Right renal pelvis (tissue), 4 donors: ENCODE data around the gene RNF26. TPM values are rescaled to one million over a fixed set of nuclear protein-coding genes. Genes with fewer than 3 reads are reported as not detected.

ENCODE experiments used
- DNase-seq, 4 donors: peaks; one replicate each; pipeline ENCODE4 v3.0.0-alpha.2; 2013; ENCODE audit warnings: low read depth in 4 of 4, low spot score in 3 of 4, missing footprints in 1 of 4
- polyA plus RNA-seq, 4 donors: library from polyadenylated mRNA; unstranded; fragments of 120-200 nt; gene quantifications; one replicate each; pipeline ENCODE4 v1.2.1, GENCODE V29; 2013; ENCODE audit not compliant: insufficient read length in 4 of 4

Gene RNF26
- polyA plus RNA-seq, 4 donors = 32.2 to 36.8 (median 32.9) TPM

DNA sequence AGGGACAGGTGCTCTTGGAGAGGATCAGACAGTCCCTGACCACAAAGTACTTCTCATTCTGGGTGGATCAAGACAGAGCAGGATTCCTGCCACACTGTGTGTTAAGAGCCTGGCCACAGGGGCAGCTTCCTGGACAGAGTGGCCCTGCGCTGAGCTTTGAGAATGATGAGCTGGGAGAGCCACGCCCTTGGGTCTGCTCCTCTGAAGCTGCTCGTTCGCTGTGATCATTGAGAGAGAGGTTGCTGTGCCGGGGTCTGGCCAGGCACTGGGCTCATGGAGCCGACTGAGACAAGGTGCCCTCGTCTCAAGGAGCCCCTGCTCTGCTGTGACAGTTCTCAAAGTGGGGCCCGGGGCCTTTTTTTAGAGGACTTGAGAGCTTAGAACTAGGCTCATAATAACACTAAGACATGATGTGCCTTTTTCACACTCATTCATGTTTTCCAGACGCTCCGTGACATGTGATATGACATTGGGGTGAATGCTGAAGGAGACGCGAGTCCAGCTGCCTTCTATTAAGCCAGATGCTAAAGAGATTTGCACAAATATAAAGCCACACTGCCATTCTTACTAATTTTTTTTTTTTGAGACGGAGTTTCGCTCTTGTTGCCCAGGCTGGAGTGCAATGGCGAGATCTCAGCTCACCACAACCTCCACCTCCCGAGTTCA is 13.7 kb downstream of the RNF26 start:
- no peak for DNase-seq

DNA sequence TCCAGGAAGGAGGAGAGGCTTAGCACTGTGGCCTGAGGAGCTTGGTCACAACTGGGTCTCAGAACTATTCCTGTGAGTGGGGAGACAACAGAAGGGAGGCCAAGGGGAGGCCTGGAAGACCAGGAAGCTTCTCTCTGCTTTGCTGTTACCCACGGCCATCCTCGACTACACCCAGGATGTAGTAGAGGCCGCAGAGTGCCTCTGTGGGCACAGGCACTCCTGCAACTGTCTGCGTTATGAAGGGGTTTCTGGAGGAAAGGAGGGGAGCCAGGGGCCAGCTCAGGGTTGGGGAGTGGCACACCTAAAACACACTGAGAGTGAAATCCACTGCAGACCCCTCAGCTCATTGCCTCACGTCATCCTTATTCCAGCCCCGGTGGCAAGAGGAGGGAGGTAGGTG is 16.0 kb downstream of the RNF26 start:
- no peak for DNase-seq

DNA sequence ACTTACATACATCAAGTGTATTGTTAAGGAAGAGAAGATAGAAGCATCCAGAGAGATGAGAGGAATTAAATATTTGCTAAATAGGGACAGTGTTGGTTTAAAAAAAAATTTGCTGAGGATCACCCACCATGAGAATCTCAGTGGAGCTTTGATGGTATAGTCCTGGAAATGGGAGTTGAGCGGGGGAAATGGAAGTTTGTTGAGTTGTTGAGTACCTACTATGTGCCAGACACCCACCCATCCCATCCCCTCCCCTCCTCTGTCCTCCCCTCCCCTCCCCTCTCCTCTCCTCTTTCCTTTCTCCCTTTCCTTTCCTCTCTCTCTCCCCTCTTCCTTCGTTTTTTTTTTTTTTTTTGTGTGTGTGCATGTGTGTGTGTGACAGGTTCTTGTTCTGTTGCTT is 16.9 kb downstream of the RNF26 start:
- no peak for DNase-seq

DNA sequence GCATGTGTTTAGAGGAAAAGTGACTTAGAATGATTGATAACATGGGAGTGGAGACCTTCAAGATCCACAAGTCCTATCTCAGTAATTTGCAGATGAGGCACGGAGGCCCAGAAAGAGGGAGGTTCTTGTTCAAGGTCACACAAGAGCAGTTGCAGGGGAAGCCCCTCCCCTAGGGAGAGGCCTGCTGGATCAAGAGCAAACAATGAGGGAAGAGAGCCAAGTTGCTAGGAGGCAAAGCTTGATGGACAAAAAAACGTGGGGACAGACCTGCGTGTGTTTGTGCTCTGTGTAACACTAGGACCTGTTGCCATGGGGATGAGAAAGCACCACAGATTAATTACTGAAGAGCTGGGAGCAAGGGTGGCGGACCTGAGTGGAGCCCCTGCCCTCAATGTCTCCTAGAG is 18.5 kb downstream of the RNF26 start:
- no peak for DNase-seq

DNA sequence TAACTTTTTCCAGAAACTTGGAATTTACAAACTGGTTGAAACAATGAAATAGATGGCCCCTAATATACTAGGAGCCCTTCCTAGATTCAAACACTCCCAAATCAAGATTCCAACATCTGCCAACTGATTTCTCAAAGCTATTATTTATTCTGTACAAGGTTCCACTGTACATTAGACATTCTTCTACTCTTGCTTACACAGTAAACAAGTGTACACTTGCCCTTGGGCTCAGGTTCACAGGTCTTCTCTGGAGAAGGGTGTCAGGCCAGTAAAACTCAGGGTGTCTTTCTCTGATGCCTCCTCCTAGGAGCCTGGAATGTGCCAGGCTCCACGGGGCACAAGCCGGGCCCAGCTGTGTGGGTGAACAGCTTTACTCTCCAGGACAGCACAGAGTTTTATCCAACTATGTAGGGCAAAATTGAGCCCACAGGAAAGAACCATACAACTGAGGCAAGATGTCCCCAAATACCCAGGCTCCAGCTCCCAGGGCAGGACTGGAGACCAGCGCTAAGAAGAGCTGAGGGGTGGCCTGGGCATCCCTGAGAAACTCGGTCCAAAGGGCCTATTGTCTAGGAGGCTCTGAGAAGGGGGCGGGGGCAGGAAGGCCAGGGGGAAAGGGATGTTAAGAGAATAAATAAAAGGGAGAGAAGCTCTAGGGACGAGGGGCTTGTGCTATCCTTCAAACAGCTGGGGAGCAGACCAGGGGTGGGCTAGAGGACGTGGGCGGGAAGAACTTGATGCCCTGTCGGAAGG is 20.9 kb downstream of the RNF26 start:
- no peak for DNase-seq

DNA sequence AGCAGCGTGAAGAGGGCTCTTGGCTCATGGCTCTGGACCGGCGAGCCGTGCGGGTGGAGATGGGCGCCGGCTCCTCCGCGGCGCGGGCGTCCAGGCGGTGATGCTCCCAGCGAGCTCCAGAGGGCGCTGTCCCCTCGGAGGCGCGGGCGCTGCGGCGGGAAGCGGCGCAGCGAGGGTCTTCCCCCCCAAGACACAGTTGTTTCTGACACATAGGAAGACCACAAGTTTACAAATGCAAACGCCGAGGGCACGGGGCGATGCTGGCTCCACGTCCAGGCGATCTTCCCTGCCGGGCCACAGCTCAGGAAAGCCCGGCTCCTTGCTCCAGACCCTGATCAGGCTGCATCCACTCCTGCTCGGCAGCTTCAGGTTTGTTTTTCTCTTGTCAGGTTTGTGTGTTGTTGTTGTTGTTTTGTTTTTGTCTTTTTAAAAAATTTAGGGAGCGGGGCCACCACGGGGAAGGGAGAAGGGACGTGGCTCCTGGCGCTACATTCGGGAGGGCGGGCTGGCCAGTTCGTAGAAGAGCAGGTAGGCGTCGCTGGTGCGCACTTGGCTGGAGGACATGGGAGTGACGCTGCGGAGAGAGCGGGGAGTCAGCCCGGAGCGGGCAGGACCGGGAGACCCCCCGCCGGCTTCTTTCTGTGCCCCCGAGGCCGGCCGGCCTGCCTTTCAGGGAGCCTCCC is 22.2 kb downstream of the RNF26 start:
- DNase-seq = peak in 1 of 4 donors; percentile 69

DNA sequence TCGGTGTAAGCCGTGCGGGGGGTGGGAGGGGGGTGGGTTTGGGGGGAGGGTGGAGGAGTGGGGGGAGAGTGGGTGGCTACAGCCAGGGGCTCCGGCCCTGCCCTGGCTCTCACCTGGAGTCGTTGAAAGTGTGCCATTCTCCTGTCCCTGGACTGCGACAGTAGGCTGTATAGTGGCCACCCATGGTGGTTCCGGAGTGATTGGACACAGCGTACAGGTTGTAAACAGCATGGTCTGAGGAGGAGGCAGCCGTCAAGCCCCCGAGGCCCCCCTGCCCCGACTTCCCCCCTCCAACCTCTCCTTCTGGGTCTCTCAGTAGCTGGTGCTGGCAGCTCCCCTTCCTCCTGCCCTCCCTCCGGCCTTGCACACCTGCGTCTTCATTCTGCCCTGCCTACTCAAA is 22.7 kb downstream of the RNF26 start:
- no peak for DNase-seq

DNA sequence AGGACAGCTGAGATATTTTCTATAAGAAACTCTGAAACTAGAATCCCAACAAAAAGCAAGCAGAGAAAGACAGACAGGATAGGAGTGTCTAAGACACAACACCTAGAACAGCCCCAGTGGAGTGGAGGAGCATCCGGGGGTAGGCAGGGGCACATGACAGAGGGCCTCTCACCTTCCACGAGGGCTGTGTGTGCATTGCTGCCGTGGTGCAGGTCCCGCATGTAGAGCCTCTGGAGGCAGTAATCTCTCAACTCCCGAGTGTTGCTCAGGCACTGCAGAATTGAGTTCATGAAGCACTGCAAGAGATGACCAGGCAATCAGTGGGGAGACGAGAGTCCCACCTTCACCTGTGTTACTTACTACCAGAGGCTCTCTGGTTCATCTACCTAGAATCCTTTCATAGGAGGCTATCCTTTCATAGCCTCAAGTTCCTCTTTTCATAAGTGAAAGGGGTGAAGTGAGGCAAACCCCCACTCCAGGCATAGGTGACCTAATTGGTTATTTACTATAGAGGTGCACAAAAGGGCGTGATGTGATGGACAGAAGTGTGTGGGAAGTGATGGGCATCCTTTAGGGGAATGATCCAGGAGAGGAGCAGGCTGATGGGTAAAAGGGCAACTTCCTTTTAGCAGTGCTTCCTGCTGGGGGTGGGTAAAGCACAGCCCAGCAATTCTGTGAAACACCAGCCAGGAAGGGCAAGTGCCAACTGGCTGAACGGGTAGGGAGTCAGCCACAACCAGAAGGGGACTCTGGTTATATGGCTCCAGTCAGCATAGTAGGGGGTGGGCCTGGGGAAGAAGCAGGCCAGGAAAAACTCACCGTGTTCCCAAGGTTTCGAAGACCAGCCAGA is 25.3 kb downstream of the RNF26 start:
- DNase-seq = no peak

DNA sequence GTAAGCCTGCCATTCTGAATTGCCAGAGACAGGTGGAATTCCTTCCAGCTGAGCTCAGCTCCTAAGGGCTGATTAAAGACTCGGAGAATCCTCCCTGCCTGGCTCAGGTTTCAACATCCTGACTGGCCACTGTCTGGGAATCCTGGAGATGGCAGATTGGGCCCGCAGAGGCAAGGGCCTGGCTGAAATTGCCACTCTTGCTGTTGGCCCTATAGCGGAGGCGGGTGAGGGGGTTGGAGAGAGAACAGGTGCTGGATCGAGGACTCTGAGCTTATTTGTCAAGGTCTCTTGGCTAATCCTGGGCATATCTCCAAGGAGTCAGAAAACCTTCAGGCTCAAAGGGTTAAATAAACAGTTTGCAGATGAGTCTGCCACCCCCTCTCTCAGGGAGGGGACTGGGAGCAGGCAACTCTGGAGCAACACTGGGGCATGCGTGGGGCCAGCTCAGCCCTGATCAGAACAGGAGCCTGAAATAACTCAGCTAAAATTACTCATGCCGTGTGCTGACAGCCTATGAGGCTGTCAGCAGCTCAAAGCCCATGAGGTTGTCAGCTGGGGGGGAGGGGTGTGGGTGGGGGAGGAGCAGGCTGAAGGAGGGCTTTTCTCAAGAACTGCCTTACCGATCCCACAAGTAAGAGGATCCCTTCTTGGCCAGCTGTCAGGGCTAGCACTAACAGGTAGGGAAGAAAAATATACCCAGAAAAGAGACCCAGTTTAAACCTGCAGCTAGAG is 26.9 kb downstream of the RNF26 start:
- peak in 1 of 4 donors; percentile 50 for DNase-seq

DNA sequence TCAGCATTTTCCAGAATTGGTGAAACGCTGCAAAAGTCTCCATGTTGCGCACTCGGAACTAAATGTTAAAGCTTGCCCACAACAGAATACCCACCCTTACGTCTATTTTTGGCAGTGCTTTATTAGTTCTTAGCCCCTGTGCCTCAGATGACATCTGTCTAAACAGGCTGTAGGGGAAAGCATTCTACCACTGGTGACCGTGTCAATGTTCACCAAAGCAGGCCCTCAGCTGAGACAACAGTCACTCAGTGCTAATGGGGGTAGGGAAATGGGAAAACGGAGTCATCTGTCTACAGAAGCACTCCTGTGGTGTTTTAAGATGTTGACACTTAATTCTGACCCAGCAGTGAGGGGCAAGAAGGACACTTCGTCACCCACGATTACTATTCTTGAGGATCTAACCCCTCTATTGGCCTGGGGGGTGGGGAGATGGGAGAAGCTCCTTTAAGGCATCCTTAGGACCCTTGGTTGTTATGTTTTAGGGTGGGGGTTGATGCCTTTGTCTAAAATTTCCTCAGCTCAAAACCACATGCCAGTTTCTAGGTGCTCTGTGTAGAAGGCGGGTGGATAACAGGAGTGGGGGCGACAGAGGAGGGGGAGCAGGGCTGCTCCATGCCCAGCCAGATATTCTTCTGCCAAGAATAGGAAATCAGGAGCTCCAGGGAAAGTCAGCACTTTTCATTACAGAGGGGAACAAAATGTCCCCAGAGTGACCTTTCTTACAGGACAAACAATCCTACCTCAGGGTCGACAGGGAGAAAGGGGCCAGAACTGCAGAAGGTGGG is 27.8 kb downstream of the RNF26 start:
- no peak for DNase-seq

DNA sequence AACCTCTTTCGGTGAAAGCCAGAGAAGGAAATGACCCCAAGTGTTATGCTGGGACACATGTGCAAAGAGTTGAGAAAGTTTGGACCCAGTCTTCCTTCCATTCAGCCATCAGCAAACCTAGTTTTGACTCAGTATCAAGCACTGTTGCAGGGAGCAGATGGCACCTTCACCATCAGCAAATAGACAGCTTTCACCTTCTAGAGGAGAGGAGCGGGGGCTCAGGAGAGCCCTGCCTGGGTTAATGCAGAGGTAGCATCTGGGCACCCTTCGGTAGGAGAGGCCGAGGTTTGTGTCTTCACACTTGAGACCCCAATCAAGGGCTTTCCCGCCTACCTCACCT is 28.4 kb downstream of the RNF26 start:
- no peak for DNase-seq

DNA sequence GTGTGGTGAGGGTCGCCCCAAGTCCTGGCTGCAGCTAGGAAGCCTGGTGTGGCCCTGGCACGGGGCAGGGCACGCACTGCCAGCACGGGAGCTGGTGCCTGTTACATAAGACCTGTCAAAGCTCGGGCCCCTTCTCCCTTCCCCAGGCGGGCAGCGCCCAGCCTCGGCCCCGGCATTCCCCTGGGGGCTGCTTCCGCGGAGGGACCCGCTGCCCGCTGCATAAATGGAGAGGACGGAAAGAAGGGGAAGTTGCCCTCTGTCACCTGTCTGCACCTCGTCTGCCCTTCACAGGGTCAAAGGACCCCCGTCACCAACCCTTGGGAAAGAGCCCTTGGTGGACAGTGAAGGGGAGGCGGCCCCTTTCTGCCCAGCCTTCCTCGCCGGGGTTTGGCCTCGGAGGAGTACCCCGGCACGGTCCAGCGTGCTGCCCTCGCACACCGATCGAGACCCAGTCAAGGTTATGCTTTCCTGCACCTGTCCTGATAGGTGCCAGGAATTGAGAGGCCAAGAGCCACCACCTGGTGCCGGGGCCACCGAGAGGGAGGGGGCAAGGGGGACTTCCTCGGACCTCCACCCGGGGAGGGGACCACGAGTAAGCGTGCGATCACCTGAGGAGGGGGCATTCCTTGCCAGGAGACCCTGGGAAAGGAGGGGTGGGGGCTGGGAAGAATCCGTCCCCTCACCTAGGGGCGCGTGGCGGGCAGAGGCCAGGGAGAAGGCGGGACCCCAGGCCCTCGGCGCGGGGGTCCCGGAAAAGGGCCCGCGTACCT is 28.9 kb downstream of the RNF26 start:
- DNase-seq = no peak

DNA sequence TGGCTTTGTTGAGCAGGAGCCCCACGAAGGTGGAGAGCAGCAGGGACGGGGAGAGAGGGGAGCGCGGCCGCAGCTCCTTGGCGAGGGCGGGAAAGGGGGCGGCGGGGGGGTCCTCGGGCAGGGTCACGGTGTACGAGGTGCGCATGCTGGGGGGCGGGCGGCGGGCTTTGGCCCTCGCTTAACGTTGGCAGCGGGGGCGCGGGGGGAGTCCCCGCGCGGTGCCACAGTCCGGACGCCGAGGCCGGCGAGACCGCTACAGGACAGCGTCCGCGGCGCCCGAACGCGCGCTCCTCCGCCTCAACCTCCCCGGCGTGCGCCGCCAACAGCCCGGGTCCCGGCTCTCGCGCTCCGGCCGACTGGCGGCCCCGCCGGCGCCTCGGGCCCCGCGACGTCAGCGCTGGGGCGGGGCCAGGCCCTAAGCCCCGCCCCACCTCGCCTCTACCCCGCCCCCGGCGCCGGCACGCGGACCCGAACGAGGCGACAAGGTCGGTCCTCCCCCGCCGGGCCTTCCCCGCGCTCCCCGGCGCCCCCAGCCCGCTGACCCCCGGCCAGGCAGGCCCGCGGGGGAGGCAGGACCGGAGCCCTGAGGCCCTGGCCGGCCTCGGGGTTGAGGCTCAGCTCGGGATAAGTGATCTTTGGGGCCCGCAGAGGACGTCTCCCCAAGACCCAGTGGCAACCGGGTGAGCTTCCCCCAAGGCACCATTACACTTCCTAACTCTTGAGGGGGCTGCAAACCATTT is 29.7 kb downstream of the RNF26 start:
- no peak for DNase-seq

DNA sequence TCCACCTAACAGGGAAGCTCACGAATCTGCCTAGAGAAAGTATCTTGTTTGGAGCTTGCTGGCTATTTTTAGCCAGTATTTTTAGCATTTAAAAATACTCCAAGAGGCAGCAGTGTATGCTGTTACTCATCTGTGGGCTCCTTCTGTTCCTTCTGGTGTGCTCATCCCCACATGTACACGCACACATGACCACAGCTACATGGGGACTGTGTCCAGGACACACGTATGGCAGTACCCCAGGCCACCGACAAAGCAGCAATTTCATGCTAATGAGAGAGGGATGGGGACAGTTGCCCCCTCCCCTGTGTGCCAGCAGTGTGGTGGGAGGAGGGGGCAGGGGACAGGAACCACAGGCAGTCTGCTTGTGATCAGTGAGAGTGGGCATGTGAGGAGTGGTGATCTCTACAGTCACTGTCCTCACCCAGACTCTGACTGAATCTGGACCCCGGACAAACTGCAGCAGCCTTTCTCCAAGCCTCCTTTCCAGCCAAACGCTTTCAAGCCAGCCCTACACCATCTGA is 30.8 kb downstream of the RNF26 start:
- no peak for DNase-seq

DNA sequence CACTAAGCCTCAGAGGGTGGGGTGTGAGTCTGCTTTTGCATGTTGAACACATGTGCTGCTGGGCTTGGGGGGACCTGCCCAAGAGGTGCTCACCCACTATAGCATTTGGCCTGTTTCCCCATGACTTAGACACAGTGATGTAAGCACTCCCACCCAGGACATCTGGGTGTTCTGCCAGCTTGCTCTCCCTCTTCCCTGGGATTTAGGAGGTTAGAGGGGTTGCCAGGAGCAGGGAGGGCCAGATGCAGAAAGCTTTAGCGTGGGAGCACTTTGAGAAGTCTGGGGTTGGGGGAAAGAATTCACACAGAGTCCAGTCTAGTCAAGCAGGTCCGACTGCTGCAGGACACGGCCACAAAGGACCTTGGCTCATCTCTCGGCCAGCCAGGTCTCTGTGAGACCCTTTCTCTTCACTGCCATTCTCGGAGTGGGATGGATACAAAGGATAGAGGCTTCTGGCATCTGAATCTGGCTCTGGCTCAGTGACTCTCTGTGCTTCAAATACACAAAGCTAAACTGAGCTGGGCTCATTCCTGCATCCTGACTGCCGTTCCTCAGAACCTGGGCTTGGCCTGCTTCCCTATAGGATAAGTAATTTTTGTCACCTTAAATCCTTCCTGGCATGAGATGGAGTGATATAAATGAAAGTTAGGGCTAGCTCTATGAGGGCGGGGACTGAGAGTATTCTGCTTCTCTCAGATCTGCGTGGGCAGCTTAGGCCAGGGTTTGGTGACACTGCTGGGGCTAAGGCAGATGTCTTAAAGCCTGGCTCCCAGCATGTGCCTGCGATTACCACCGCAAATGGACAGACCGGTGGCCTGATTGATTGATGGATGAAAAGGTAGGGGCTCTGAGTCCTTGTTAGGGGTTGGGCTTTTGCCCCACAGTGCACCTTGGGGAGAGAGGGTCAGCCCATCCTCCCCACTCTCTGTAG is 32.6 kb downstream of the RNF26 start:
- no peak for DNase-seq

DNA sequence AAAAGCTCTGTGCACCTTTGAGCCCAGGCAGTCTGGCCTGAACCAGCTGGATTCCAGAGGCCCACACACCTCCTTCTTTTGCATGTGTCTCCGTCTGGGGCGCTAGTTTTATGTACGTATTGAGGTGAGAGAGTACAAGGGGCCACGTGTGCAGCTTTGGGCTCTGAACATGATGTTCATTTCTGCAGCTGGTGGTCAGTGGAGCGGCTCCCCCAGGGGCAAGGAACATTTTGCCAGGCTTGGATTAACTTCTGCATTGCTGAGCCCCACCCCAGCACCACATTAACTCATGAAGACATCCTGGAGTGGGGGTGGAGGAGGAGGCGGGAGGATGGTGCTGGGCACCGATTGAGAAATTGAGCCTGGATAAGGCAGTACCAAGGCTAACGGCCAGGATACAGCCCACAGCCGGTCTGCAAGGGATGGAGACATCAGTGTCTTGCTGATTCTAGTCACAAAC is 33.4 kb downstream of the RNF26 start:
- DNase-seq = peak in 1 of 4 donors; percentile 54
